Endometrial microvascular endothelial cells (primary cell): ENCODE data around the gene DIAPH1. TPM values are rescaled to one million over a fixed set of nuclear protein-coding genes. Genes with fewer than 3 reads are reported as not detected.

ENCODE experiments used
- in situ Hi-C: cut with HindIII; loops from 2 replicates; pipeline ENCODE4 v1.10.0; 2017; ENCODE audit warnings: low sequenced_read_pairs, low pct_unique_long_range_greater_than_20kb; ENCODE audit errors: inconsistent ontology term
- total RNA-seq: library from RNA; depleted of rRNA; stranded (reverse); fragments of >200 nt; gene quantifications from one replicate; pipeline ENCODE4 v1.2.3, GENCODE V29; 2015; ENCODE audit errors: inconsistent ontology term

DIAPH1 gene
- total RNA-seq = 91.6 TPM

DNA sequence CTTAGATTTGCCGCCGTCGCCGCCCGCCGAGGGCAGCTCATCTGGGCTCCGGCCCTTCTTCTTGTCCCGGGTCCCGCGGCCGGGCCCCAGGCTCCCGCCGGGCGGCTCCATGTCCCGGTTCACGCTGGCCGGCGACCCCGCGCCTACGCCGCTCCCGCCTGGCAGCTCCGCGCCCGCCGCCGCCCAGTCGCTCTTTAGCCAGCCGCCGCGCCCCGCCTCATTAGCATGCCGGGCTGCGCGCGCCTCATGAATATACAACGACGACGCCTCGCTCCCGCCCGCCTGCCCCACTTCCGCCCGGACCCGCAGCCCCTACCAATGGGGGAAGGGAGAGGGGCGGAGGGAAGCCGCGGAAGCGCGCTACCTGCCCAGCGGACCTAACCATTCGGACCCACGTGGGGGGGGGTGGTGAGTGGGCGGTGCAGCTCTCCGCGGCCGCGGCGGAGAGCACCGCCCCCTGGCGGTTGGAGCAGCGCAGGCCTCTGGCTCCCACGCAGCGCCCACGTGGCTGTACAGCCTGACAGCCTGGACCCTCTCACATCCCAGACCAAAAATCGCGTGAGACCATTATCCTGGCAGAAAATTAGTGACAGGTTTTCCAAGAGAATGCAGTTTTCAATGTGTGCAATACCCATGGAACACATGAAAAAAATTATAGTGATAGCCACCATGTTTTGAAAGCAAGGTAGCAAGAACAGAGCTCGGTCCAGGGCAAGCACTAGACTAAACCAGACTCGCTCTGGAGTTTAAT lies at the start of gene DIAPH1:
DIAPH1 (minus strand) TSS at position 197 of the 751 bp plus-strand sequence; CDS start at position 111, 86 bp downstream.
- in situ Hi-C loops = no loop called here

DNA sequence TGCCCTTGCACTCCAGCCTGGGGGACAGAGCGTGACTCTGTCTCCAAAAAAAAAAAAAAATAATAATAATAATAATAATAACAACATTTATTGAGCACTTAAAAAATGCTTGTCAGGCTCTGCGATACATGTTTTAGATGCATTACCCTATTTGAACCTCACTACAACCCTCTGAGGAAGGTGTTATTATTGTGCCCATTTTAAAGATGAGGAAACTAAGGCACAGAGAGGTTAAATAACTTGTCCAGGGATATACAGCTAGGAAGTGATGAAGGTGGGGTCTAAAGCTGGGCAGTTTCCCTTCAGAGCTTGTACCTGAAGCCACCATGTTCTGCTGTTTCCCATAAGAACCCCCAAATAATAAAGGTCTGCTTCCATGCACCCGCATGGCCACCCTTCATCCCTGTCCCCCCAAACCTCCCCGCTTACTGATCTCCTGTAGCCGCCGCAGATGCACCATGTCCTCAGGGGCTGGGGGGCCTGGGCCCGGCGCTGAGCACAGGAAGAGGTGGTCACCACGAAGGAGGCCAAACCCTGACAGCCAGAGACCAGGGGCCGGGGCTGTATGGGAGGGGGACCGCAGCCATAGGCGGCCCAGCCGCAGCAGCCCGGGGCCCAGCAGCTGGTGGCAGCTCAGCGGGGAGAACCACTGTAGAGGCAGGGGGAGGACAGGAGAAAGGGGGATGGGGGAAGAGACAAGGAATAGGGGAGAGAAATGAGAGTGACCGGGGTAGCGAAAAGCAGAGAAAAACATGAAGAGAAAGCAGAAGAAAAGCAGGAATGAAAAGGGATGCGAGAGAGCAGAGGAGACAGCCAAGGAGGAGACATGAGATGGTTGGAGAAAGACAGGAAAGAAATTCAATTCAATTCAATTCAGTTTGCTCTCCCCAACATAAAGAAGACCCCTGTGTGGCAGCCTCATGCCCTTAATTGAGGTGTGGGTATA lies 47.5 kb upstream of the DIAPH1 start:
- in situ Hi-C loops = no loop called here

DNA sequence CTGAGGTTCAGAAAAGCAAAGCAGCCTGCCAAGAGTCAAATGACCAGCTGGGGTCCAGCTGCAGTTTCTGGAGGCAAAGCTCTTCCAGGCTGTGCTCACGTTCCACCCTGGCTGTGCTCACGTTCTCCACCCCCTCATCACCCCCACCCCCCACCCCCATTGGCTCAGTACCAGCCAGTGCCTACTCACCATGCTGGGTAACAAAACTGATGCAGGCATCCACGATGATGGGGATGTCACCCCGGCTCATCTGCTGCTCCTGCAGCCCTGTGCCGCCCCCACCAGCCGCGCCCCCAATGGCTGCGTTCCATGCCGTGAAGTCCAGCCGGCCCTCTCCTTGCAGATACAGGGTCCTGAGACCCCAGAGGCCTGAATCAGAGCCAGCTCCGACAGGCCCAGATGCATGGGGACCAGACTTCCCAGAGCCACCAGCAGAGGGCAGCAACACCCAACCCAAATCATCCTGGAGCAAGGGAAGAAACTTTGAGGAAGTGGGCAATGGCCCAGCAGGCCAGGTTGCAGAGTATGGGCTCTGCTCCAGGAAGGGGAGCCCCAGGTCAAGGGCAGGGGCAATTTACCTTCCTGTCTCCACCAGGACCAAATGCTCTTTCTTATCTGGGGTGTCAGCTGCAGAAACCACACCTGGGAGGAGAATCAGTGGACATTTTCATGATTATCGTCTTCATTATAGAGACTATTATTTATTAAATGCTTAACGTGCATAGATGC lies 46.1 kb upstream of the DIAPH1 start:
- in situ Hi-C loops = no loop called here

DNA sequence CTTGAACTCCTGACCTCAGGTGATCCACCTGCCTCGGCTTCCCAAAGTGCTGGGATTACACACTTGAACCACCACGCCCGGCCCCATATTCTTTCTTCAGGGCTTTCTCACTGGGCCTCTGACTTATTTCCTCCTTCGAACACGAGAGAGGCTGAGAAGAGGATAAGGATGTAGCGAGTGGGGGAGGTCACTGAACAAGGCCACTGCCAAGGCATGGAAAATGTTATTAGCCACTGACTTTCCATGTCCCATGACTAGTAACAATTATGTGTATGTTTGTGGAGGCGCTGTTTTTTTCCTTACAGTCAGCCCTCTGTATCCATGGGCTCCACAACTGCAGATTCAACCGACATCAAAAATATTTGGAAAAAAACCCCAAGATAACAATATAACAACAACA lies 44.7 kb upstream of the DIAPH1 start:
- in situ Hi-C loops = no loop called here

DNA sequence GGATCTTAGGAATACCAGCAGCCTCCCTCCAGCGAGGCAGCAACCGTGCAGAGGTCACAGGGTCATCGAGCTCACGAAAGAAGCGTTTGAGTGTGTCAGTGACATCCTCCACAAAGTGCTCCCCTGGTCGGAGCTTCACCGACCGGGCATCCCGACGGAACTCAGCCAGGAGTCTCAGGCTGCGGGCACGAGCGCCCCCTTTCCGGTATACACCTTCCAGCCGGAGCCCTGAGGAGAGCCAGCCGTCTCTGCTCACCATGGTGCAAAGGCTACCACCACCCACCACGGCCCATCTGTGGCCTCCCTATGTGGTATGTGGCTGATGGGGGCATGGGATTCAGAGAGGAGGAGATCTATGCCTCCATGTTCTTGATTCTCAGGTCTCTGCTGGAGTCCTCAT lies 43.2 kb upstream of the DIAPH1 start:
- in situ Hi-C loops = no loop called here

DNA sequence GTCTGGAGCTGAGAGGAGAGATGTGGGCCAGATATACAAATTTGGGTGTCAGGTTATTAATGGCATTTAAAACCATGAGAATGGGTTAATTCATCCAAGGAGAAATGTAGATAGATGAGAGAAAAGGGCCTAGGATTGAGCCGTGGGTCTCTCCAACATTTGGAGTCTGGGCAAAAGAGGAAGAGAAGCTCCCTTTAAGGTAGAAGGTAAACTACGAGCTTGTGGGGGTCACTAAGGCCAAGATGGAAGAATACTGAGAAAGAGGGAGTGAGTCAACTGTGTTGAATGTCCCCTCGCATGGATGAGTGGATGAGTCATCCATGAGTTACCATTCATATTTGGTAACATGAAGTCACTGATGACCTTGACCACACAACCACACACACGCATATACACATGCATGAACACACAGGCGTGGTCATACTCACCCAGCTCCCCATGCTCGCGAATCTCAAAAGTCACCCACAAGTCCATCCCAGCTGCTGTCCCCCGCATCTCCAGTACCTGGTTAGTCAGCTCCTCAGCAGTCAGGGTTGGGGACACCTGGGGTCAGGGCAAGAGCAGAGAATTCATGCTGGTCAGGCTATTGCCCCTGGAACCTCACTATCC lies 39.2 kb upstream of the DIAPH1 start:
- in situ Hi-C loops = no loop called here

DNA sequence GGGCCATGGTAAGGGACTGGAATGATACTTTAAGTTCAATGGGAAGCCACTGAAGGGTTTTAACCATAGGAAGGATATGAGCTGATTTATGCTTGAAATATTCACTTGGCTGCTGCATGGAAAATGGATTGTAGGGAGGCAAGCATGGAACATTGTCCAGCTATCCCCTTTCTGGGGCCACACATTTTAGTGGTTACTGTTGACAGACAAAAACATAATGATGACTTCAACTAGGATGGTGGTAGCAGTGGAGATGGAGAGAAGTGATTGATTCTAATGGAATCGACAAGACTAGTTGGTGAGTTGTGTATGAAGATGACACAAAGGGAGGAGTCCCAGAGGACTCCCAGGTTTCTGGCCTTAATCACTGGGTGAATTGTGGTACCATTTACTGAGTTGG lies 38.6 kb upstream of the DIAPH1 start:
- in situ Hi-C loops = no loop called here

DNA sequence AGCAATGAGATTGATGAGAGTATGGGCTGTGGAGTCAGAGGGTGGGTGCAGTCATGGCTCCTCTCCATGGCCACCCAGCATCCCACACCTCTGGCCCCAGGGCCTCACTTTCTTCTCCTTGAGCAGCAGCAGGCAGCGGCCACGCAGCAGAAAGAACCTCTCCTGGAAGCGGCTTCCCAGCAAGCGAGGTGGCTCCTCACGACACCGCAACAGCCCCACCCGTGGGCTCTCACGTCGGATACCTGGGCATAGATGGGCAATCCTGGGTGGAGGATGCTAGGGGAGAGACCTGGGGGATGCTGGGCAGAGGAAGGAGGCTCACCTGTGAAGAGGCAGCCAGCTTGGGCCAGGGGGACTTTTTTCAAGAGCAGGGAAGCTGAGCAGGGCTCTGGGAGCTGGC lies 37.6 kb upstream of the DIAPH1 start:
- in situ Hi-C loops = no loop called here

DNA sequence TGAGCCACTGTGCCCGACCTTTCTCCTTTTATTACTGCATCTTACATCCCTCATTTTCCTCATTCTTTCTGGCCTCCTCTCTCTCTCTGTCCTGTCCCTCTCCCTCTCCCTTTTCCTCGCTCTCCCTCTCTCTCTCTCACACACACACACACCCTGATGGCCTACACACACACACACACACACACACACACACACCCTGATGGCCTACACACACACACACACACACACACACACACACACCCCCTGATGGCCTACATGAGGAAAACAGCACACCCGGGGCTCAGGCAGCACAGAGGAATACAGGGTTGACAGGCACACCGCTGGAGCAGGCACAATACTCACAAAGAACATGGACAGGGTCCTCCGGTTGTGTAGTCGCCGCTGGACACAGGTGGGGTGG lies 36.2 kb upstream of the DIAPH1 start:
- in situ Hi-C loops = no loop called here

DNA sequence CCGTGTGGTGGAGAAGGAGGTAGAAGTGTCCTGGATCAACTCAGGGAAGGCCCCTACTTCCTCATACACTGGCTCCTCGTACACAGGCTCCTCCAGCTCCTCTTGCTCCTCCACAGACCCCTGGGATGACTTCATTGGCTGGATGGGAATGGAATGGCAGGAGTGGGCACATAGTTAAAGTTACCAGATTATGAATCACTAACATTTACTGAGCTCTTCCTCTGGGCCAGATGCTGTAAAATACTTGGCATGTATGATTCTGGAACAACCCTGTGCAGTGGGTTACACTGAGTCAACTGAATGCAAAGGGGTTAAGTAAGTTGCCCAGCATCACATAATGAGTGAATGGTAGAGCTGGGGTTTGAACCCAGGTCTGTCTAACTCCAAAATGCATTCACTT lies 35.5 kb upstream of the DIAPH1 start:
- in situ Hi-C loops = no loop called here

DNA sequence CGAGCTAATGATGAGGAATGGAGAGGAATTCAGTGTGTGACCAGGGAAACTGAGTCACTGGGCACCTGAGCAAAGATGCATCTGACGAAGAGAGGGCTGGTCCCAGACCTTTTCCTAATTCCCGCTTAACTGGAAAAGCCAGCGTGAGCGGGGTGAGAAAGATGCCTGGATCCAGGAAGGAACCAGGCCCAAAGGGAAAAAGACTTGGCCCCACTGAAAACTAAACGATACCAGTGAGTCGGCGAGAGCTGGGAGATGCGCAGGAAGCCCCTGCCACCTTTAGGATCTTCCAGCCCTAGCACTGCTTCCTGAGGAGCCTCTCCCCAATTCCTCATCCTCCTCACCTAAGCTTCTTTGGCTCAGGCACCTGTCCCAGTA lies 32.9 kb upstream of the DIAPH1 start:
- in situ Hi-C loops = no loop called here

DNA sequence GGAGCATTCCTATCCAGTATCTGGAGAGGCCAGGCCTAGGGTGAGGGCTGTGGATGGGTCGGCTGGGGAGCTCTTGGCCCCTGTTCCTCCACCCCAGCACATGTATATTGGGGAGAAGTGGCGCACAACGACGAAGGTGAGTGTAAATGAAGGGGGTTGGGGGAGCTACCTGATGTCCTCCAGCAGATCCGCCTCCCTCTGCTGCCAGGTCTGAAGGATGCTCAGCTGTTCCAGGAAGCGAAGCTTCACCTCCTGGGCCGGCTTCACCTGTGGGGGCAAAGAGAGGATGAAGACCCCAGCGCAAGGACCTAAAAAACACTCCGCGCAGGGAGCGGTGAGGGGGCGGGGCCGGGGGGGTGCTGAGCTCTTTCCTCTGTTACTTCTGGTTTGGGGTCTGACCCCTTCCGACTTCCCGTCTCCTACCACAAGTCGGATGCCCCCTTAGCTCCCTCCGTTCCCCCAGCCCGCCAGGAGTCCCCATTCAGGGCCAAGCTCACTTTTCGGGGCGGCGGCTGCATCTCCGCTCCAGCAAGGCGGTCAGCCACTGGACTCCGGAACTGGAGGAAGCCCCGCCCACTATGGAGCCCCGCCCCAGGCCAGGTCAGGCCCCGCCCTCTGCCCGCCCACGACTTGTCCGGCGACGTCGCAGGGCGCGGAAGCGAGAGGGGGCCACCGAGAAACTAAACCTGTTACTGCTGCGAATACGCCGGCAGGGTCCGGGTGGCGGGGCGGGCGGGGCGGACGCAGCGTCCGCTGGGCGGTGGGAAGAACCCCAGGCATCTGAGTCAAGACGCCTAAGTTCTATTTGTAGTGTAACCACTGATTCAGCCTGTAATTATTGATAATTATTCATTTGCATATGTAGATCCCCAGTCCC lies 32.3 kb upstream of the DIAPH1 start, which contains the start of gene FCHSD1:
FCHSD1 (minus strand) TSS at position 568 of the 877 bp plus-strand sequence; CDS start at position 518, 50 bp downstream.
- in situ Hi-C loops = no loop called here

DNA sequence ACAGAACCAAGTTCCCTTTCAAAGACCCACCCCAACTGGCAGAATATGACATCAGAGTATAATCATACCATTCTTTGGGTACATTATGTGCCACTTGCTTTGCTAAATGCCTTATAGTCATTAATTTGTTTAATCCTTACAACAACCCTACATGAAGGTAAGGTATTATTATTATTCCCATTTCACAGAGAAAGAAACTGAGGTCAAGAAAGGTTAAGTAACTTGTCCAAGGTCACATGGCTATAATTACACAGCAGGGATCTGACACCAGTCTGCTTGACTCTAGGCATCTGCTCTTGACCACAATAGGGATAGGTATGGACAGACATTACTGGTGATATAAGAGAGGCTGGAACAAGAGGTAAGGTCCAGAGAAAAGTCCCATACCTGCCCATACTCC lies 31.2 kb upstream of the DIAPH1 start:
- in situ Hi-C loops = no loop called here

DNA sequence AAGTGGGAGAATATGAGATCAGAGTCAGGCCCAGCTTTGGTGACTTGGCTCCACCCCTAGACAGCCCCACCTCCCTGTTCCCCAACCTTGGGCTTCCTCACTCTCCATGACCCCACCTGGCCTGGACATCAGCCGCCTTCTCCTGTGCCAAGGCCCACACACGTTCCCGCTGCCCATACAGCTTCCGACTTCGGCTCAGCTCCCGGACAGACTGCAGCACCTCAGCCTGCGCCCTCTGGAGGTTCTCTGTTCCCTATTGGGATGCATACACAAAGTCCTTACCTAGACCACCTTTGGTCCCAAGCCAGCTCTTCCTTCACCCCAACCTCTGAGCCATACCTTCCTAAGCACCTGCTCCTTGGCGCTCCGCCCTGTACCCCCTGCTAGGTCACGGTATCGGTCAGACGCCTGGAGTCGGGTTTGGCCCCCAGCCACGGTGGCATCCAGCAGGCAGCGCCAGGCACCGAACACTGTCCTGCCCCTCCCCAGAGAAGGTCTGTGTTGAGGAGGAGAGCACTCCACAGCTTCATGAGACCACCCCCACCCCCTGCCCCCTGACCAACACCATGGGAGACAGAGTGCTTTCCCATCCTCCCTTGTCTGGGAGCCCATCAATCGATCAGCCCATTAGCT lies 30.4 kb upstream of the DIAPH1 start:
- in situ Hi-C loops = no loop called here

DNA sequence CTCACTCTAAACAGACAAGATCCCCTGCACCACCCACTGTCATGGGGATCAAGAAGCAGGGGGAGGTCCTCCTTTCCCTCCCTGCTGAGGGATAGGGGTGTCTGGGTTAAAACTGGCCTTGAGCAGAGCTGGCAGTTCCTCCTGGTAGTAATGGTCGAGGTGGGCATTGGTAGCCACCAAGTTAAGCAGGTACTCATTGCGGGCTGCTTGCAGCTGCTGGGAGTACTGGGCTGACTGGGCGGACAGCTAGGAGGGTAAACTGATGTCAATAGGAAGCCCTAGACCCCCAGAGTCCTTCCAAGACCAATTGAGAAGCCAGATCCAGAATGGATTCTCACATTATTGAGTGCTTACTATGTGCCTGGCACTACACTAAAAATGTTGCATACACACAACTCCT lies 29.1 kb upstream of the DIAPH1 start:
- in situ Hi-C loops = no loop called here

DNA sequence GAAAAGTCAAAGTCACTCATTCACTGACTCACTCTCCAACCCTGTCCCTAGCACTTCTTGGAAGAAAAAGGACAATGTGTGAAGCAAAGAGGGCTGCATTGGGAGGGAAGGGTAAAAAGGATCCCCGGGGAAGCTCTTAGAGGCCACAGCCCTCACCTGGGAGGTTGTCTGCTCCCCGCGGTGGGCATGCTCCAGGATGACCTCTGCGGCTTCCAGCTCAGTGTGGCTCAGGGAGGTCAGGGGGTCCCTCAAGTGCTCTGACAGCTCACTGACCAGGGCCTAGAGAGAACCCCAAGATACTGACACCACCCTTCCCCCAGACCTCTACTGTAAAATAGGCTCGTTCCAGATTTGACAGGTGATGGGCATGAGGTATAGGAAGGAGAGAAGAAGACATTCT lies 28.4 kb upstream of the DIAPH1 start:
- in situ Hi-C loops = no loop called here

DNA sequence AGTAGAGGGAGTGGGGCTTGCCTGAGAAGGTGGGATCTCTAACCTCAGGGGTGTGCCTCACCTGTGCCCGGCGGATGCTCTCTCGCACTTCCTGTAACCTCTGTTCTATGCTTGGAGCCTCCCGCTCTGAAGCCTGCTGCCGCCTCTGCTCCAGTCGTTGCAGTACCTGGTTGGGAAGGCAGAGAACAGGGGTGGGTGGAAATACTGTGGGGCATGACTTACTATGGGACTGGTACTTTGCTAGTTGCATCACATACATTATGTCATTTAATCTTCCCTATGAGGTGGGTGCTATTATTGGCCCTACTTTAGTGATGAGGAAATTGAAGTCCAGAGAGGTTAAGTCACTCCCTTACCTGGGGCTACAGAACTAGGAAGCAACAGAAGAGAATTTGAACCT lies 27.2 kb upstream of the DIAPH1 start:
- in situ Hi-C loops = no loop called here
